MM.1S (cell line): Measurements from ENCODE around the gene GKN1.

Experiments used
- DNase-seq: peaks from one replicate; pipeline ENCODE4 v3.0.0-alpha.2; 2015
- H2AFZ ChIP-seq: fragments of 300-600 bp; sonication (generic); 2 replicates; pipeline ENCODE4 v1.6.0; 2016; ENCODE audit warnings: antibody characterized with exemption, low read length
- H3F3A ChIP-seq: fragments of 300-600 bp; sonication (generic); 2 replicates; pipeline ENCODE4 v1.6.1; 2016; ENCODE audit warnings: mild to moderate bottlenecking, antibody characterized with exemption, low read length, moderate library complexity, mixed read lengths; ENCODE audit not compliant: insufficient read depth
- H3K27ac ChIP-seq: fragments of 300-600 bp; sonication (generic); 2 replicates; pipeline ENCODE4 v1.5.1; 2016; ENCODE audit warnings: mild to moderate bottlenecking, low read length
- H3K27me3 ChIP-seq: fragments of 300-600 bp; sonication (generic); replicated peaks from 2 replicates; pipeline ENCODE4 v1.6.0; 2016; ENCODE audit warnings: low read length; ENCODE audit not compliant: insufficient read depth
- H3K36me3 ChIP-seq: fragments of 300-600 bp; sonication (generic); replicated peaks from 2 replicates; pipeline ENCODE4 v1.6.1; 2016; ENCODE audit warnings: mild to moderate bottlenecking, low read length, mixed read lengths; ENCODE audit not compliant: insufficient read depth
- H3K4me1 ChIP-seq: fragments of 300-600 bp; sonication (generic); 2 replicates; pipeline ENCODE4 v1.6.1; 2016; ENCODE audit warnings: low read length, mixed read lengths
- H3K4me2 ChIP-seq: fragments of 300-600 bp; sonication (generic); 2 replicates; pipeline ENCODE4 v1.6.0; 2016; ENCODE audit warnings: low read depth, low read length
- H3K4me3 ChIP-seq: fragments of 300-600 bp; sonication (generic); 2 replicates; pipeline ENCODE4 v1.5.1; 2016; ENCODE audit warnings: low read length, mixed read lengths
- H3K79me2 ChIP-seq: fragments of 300-600 bp; sonication (generic); 2 replicates; pipeline ENCODE4 v1.6.1; 2016; ENCODE audit warnings: mixed run types, low read length, mixed read lengths
- H3K9ac ChIP-seq: fragments of 300-600 bp; sonication (generic); 2 replicates; pipeline ENCODE4 v1.6.1; 2016; ENCODE audit warnings: low read length, mixed read lengths
- H3K9me2 ChIP-seq: fragments of 300-600 bp; sonication (generic); replicated peaks from 2 replicates; pipeline ENCODE4 v1.6.1; 2016; ENCODE audit warnings: mild to moderate bottlenecking, low read length, mixed read lengths; ENCODE audit not compliant: insufficient read depth
- H3K9me3 ChIP-seq: fragments of 300-600 bp; sonication (generic); replicated peaks from 2 replicates; pipeline ENCODE4 v1.6.1; 2016; ENCODE audit warnings: mild to moderate bottlenecking, low read length, mixed read lengths; ENCODE audit not compliant: insufficient read depth
- H4K20me1 ChIP-seq: fragments of 300-600 bp; sonication (generic); 2 replicates; pipeline ENCODE4 v1.6.1; 2016; ENCODE audit warnings: mild to moderate bottlenecking, low read length, moderate library complexity, mixed read lengths; ENCODE audit not compliant: insufficient read depth
- EZH2 ChIP-seq: fragments of 300-600 bp; sonication (generic); optimal IDR thresholded peaks from 2 replicates; pipeline ENCODE3; 2017; ENCODE audit warnings: low read depth, mild to moderate bottlenecking, antibody characterized with exemption, low read length, mixed read lengths
- EZH2phosphoT487 ChIP-seq: fragments of 300-600 bp; sonication (generic); IDR thresholded peaks from 2 replicates; pipeline ENCODE4 v1.6.1; 2018; ENCODE audit warnings: antibody characterized with exemption, low read length
- TF ChIP-seq, protein P1 (sequence below): fragments of 300-600 bp; sonication (generic); IDR thresholded peaks from 2 replicates; pipeline ENCODE4 v1.5.1; 2016; ENCODE audit warnings: antibody characterized with exemption, low read length, mixed read lengths

The GKN1 gene

DNA sequence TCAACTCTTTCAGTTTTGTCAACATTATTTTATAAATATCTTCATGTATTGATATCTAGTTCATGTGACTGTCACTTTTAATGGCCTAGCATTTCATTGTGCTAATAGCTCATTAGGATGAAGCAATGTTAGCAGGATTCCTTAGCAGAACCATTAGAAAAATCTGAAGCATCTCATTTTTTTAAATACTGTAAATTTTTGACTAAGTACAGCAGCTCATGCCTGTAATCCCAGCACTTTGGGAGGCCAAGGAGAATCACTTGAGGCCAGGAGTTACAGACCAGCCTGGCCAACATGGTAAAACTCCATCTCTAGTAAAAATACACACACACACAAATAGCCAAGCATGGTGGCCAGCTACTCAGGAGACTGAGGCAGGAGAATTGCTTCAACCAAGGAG lies 23.0 kb downstream of the GKN1 start:
- Histone ChIP-seq H3K9me2 (no peaks in the 10 kb centered on the region), H3K9ac (no peak overlapping the region), H4K20me1 (no peaks in the 10 kb centered on the region), H3K4me3 (no peak overlapping the region), H3K4me2 (no peak overlapping the region), H3K79me2 (no peaks in the 10 kb centered on the region), H3K4me1 (no peaks in the 10 kb centered on the region), H3K36me3 (no peaks in the 10 kb centered on the region), H3K9me3 (no peaks in the 10 kb centered on the region), H3K27me3 (no peaks in the 10 kb centered on the region), H3F3A (no peaks in the 10 kb centered on the region), H2AFZ (no peak overlapping the region), H3K27ac (no peak overlapping the region)
- TF ChIP-seq, protein P1, sequence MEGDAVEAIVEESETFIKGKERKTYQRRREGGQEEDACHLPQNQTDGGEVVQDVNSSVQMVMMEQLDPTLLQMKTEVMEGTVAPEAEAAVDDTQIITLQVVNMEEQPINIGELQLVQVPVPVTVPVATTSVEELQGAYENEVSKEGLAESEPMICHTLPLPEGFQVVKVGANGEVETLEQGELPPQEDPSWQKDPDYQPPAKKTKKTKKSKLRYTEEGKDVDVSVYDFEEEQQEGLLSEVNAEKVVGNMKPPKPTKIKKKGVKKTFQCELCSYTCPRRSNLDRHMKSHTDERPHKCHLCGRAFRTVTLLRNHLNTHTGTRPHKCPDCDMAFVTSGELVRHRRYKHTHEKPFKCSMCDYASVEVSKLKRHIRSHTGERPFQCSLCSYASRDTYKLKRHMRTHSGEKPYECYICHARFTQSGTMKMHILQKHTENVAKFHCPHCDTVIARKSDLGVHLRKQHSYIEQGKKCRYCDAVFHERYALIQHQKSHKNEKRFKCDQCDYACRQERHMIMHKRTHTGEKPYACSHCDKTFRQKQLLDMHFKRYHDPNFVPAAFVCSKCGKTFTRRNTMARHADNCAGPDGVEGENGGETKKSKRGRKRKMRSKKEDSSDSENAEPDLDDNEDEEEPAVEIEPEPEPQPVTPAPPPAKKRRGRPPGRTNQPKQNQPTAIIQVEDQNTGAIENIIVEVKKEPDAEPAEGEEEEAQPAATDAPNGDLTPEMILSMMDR = no peak
- no peak for TF ChIP-seq EZH2
- TF ChIP-seq EZH2phosphoT487 = no peak
- DNase-seq = no peak

DNA sequence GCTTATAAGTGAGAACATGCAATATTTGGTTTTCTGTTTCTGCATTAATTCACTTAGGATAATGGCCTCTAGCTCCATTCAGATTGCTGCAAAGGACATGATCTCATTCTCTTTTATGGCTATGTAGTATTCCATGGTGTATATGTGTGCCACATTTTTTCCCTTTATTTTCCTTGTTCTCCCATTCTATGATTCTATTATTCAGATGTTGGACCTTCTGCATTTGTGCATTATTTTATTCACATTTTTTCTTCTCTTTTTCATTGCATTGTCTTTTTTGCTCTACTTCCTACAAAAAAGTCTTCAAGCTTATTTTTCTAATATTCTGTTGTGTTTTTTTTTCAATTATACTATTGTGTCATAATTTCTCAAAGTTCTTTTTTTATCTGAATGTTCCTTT lies 27.4 kb downstream of the GKN1 start:
- Histone ChIP-seq H2AFZ (no peak overlapping the region), H3K9me2 (no peaks in the 10 kb centered on the region), H3K79me2 (no peaks in the 10 kb centered on the region), H3K4me1 (no peaks in the 10 kb centered on the region), H3K4me3 (no peak overlapping the region), H3K9ac (no peak overlapping the region), H3K4me2 (no peak overlapping the region), H4K20me1 (no peaks in the 10 kb centered on the region), H3K9me3 (no peaks in the 10 kb centered on the region), H3K27me3 (no peaks in the 10 kb centered on the region), H3K27ac (no peak overlapping the region), H3F3A (no peaks in the 10 kb centered on the region), H3K36me3 (no peaks in the 10 kb centered on the region)
- TF ChIP-seq, protein P1 = no peak
- TF ChIP-seq EZH2phosphoT487 (no peak), EZH2 (no peak)
- no peak for DNase-seq

DNA sequence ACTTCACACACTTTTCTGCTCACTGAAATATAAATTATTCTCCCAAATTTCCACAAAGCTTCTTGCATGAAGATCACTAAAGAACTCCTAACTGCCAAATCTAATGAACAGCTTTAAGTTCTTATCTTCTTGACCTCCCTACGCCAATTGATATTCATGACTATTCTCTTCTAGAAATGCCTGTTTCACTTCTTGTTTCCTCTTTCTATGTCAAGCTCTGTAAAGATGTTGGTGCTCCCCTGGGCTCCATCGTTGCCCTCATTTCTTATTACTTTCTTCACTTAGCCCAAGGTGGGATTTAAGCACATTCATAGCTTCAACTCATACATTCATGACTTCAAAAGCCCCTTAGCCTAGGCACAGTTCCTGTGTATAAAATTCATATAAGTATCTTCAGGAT lies 29.3 kb downstream of the GKN1 start:
- no peak overlapping the region for H3K4me3 ChIP-seq
- no peaks in the 10 kb centered on the region for H3K79me2 ChIP-seq
- H3K9me2 ChIP-seq = no peaks in the 10 kb centered on the region
- H2AFZ ChIP-seq = no peak overlapping the region
- TF ChIP-seq EZH2 = no peak
- no peak for TF ChIP-seq EZH2phosphoT487
- TF ChIP-seq, protein P1 = no peak
- H4K20me1 ChIP-seq = no peaks in the 10 kb centered on the region
- no peak overlapping the region for H3K9ac ChIP-seq
- no peaks in the 10 kb centered on the region for H3K36me3 ChIP-seq
- no peaks in the 10 kb centered on the region for H3K27me3 ChIP-seq
- H3K27ac ChIP-seq = no peak overlapping the region
- no peak for DNase-seq
- H3F3A ChIP-seq = no peaks in the 10 kb centered on the region
- no peak overlapping the region for H3K4me2 ChIP-seq
- no peaks in the 10 kb centered on the region for H3K9me3 ChIP-seq
- H3K4me1 ChIP-seq = no peaks in the 10 kb centered on the region

DNA sequence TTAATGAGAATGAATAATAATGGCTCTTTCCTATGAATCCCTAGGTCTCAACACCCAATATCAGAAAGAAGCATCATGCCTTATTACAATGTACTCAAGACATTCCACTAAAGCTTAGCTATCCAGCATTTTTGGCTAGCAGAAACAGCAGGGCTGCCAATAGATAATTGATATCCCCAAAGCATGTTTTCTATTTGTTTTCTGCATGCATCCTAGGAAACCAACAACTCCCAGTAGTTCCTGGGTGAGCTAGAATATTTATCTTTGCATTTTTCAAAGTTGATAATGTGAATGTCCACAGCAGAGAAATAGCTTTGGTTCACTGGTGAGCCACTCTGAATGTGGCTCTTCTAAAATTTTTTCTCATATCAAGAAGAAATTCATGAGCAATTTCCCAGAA lies 32.7 kb downstream of the GKN1 start:
- Histone ChIP-seq H3K79me2 (no peaks in the 10 kb centered on the region), H3F3A (no peaks in the 10 kb centered on the region), H3K9me3 (no peaks in the 10 kb centered on the region), H3K27me3 (no peaks in the 10 kb centered on the region), H3K9me2 (no peaks in the 10 kb centered on the region), H3K9ac (no peak overlapping the region), H4K20me1 (no peaks in the 10 kb centered on the region), H2AFZ (no peak overlapping the region), H3K4me1 (no peaks in the 10 kb centered on the region), H3K27ac (no peak overlapping the region), H3K4me2 (no peak overlapping the region), H3K36me3 (no peaks in the 10 kb centered on the region), H3K4me3 (no peak overlapping the region)
- DNase-seq = no peak
- TF ChIP-seq EZH2phosphoT487 (no peak), EZH2 (no peak)
- TF ChIP-seq, protein P1 = no peak
